GM12872 (cell line): ENCODE measurements around the gene PYDC1.

Source experiments
- CTCF ChIP-seq: IDR thresholded peaks from 3 replicates; pipeline ENCODE4 v1.5.1; 2011; ENCODE audit warnings: low read depth, mild to moderate bottlenecking, low read length, moderate library complexity; ENCODE audit not compliant: insufficient read depth

PYDC1 gene

GRCh38 chr16:31189412-31189778, 27.5 kb downstream of the PYDC1 start:
- TF ChIP-seq CTCF: no peak

- TF ChIP-seq CTCF: no peak
Measured at GRCh38 chr16:31188450-31189411, 28.2 kb downstream of the PYDC1 start.

- no peak for TF ChIP-seq CTCF
Measured at GRCh38 chr16:31187808-31188189, 29.1 kb downstream of the PYDC1 start.

- TF ChIP-seq CTCF: no peak
Measured at GRCh38 chr16:31186930-31187807, 29.8 kb downstream of the PYDC1 start.

GRCh38 chr16:31186176-31186575, 30.8 kb downstream of the PYDC1 start:
- no peak for TF ChIP-seq CTCF

- TF ChIP-seq CTCF: no peak
Measured at GRCh38 chr16:31185339-31185738, 31.6 kb downstream of the PYDC1 start.

GRCh38 chr16:31184888-31185287, 32.0 kb downstream of the PYDC1 start:
- TF ChIP-seq CTCF: no peak
